CD4-positive, alpha-beta T cell treated with Interleukin-4 for 4 hours (primary cell): Measurements from ENCODE around the gene PON1.

Source experiments
- DNase-seq: peaks from one replicate; pipeline ENCODE4 v3.0.0-alpha.2; 2020

The PON1 gene

GRCh38 chr7:95250571-95250970, 73.8 kb downstream of the PON1 start:
- DNase-seq = no peak
